DOHH2 (cell line): ENCODE data around the gene S100A14.

Experiments
- CTCF ChIP-seq: fragments of 200-600 bp; sonication (generic); IDR thresholded peaks from one replicate; pipeline ENCODE4 v1.5.1; 2014; ENCODE audit warnings: antibody characterized with exemption, mild to moderate bottlenecking, low read depth, low read length; ENCODE audit not compliant: poor library complexity, severe bottlenecking
- EZH2phosphoT487 ChIP-seq: fragments of 200-600 bp; sonication (generic); IDR thresholded peaks from 2 replicates; pipeline ENCODE4 v1.6.1; 2017; ENCODE audit warnings: borderline replicate concordance, mild to moderate bottlenecking, antibody characterized with exemption, low read length, moderate library complexity, mixed read lengths

DNA sequence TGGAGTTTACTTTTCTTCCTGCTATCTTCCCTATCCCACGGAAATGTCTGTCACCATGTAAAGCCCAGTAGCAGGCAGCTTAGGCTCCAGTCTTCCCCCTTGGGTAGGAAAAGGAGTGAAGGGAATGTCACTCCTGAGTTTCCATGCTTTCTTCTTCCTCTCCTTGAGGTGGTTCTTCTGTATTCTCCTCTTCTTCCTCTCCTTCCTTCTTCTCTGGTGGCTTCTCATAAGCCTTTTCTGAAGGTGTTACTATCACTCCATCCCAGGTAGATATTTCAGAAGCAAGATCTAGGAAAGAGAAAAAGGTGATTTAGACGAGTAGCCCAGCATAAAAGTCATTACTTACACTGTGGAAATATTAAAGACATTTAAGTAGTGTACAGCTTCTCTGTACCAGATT, 46.1 kb upstream of the S100A14 start:
- TF ChIP-seq CTCF, result no peak
- no peak for TF ChIP-seq EZH2phosphoT487
